T47D (cell line): ENCODE results near the gene DPEP1.
A peak's percentile ranks its signal among the peaks of the same experiment; 100 is the strongest.
"Not testable (repeated sequence)": the region's sequence is repeated elsewhere in the genome, so short reads cannot be mapped to it uniquely, and the experiment has no call there.

Experiments used
- DNase-seq, 2 experiments: peaks; one replicate each; pipeline versions ENCODE4 v3.0.0 to v3.0.0-alpha.2; 2011 to 2012; ENCODE audit warnings: low read depth in 1 of 2, low spot score in 1 of 2
- JUND ChIP-seq: IDR thresholded peaks from 2 replicates; pipeline ENCODE4 v1.6.1; 2012; ENCODE audit warnings: low read depth
- in situ Hi-C: cut with HindIII; loops from 2 replicates; pipeline ENCODE4 v1.10.0; 2016; ENCODE audit warnings: low sequenced_read_pairs, low pct_unique_long_range_greater_than_20kb

DPEP1 gene

DNA sequence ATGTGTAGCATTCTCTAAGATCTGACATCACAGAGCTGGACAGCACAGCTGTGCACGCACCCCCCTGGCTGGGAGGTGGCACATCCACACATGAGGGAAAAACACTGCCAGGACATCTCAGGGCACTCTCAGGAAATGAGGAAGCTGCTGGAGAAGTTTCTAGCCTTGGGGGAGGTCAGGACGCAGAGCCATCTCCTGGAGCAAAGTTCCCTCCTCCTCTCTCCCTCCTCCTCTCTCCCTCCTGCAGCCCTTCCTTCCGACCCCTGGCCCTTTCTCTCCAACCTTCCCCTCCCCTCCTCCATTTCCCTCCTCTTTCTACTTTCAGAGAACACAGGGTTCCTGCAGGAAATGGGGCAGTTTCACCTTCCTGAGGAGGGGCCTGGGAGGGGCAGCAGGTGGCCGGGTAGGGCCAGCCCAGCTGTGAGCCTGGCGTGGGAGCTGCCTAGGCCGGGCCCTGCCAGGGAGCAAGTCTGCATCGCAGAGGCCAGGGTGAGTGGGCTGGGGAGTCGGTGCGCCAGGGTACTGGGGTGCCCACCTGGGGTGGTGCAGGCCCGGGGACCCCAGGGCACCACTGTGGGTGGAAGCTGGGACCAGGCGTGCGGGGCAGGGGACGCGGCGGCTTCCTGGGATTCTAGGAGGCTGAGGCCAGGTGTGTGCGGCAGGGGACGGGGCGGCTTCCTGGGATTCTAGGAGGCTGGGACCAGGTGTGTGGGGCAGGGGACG lies at the start of gene DPEP1:
DPEP1 (plus strand) TSS at position 412 of the 723 bp plus-strand sequence. CDS start 16,769 bp downstream, outside the sequence.
- in situ Hi-C loops, result no loop called here
- TF ChIP-seq JUND, result no peak
- DNase-seq, result no peak

DNA sequence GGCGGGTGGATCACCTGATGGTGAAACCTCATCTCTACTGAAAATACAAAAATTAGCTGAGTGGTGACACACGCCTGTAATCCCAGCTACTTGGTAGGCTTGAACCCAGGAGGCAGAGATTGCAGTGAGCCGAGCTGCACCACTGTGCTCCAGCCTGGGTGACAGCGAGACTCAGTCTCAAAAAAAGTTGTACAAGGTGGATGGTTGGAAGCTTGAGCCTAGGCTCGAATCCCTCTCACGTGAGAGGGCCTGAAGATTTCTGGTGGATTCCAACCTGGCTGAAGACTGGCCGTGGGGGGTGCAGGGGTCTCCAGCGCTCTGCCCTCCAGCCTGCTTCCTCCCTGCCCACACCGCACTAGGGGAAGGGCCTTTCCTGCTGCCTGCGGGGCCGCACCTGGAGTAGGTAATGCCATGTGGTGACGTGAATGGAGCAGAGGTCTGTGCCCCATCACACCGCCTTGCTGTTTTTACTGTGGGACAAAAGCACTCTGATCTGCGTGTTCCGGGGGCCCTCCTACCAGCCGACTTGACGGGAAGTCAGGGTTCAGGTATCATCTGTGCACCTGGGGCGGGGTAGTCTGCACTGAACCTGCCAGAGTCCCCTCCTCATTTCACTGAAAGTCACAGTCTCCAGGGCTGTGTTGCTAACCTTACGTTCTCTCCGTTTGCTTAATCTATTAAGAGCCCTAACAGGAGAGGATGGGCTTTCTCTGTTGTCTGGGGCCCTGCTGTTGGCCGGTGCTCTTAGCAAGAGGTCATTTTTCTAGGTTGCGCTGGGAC lies 48.8 kb upstream of the DPEP1 start:
- in situ Hi-C loops, result no loop called here
- TF ChIP-seq JUND, result no peak
- DNase-seq, result peak in 1 of 2 experiments; percentile 43

DNA sequence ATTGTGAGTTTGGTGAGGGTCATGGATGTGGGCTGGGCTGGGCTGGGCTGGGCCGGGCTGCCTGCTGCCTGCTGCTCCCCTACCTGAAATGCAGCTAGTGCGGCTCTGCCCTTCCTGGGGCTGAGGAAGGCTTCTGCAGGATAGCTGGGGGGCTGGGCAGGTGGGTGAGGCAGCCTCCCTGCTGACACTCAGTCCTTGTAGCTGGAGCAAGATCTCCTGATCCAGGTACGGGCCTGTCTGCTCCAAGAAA lies 48.3 kb upstream of the DPEP1 start:
- no peak for TF ChIP-seq JUND
- DNase-seq, result no peak
- in situ Hi-C loops, result no loop called here

DNA sequence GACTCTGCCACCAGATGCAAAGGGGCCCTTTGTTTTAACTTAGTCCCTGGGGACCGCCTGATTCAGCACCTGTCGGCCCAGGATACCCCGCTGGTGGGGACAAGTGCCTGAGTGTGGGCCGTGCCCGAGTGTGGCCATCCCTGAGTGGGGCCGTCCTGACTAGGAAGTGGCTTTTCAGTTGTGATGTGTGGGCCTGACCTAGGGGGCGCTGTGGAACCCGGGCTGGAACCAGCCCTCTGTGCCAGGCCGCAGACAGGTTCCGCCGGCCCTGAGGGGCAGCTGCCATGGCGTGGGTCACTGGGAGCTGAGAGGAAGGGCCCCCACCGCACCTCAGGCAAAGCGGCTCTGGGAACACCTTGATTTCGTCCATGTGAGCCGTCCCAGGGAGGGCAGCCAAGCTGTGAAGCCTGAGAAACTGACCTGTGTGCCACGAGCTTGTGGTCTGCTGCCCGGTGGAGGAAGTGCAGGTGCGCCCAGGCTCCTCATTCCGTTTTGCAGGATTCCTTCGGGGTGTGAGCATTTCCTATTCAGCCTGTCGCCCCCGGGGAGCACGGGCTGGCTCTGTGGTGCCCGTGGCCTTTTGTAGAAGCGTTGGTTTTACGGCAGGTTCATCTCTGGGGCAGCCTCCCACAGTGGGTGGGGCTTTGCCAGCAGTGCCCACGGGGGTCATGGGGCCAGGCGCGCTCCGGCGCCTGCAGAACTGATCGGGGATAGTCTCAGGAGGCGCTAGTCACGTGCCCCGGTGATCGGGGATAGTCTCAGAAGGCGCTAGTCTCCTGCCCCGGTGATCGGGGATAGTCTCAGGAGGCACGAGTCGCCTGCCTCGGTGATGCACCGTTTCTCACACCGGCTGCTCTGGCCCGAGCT lies 47.7 kb upstream of the DPEP1 start:
- in situ Hi-C loops, result no loop called here
- peak; percentile 81 to 93 for DNase-seq
- TF ChIP-seq JUND, result no peak; the same call in 1 of the 2 replicates

DNA sequence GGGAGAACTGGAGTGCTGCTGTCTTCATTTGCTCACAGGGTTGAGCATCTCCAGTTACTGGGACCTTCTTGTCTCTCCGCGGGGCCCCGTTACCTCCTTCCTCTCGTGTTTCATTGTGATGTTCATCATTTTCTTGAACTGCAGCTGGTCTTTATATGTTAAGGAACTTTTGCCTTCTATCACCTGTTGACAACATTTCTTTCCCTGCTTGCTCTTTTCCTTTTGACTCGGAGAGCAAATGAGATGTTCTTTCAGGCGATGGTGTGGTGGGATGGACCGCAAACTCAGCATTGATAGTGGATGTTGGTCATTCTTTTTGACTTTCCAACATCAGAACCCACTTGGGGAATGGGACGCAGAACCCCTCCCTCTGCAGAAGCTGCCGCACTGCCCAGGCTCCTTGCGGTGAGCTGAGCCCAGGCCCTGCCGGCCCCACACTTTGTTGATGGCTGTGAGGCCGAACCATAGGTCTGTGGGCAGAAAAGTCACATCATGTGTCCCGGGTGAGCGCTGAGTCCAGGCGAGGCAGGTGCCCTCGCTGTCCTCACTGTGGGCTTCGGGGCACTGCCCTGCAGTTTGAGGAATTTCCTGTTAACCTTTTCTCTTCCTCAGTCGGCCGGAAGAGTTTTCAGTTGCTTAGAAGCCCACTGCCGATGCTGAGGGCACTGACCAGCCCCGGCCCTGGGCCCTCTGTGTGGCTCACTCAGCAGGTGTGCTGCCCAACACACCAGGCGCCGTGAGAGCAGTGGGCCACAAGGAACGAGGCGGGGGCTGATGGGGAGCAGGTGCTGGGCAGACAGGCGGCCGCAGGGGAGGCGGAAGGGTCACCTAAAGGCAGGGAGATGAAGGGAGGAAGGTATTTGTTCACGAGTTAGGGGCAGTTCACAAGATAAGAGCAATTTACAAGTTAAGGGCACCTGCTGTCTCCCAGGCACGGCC lies 45.5 kb upstream of the DPEP1 start:
- in situ Hi-C loops, result no loop called here
- TF ChIP-seq JUND, result no peak
- no peak for DNase-seq

- in situ Hi-C loops, result no loop called here
- DNase-seq, result no peak
- TF ChIP-seq JUND, result no peak
Observed at GRCh38 chr16:89569506-89570341, 43.7 kb upstream of the DPEP1 start.

- in situ Hi-C loops, result no loop called here
- no peak for TF ChIP-seq JUND
Observed at GRCh38 chr16:89570342-89570923, 43.0 kb upstream of the DPEP1 start.

GRCh38 chr16:89570983-89571598 lies 42.4 kb upstream of the DPEP1 start:
- DNase-seq, in situ Hi-C loops: not testable (repeated sequence)

More at GRCh38 chr16:89570342-89570923, 43.0 kb upstream of the DPEP1 start:
- DNase-seq, result no peak

DNA sequence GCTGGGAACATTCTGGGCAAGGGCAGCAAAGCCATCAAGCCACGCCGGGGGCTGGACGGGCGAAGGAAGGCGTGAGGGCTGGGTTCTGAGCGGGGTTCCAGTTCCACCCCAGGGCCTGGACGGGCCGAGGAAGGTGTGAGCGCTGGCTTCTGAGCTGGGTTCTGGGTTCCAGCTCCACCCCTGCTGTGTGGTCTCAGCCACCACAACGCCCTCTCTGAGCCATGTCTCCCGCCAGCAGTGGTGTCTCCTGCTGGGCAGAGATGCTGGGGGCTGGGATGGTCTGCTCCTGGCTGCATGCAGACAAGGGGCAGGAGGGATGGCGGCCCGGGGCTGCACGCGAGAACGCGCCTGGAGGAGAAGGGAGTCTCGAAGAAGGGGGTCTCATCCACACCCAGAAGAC lies 41.8 kb upstream of the DPEP1 start:
- in situ Hi-C loops, result no loop called here
- no peak for TF ChIP-seq JUND
- no peak for DNase-seq

DNA sequence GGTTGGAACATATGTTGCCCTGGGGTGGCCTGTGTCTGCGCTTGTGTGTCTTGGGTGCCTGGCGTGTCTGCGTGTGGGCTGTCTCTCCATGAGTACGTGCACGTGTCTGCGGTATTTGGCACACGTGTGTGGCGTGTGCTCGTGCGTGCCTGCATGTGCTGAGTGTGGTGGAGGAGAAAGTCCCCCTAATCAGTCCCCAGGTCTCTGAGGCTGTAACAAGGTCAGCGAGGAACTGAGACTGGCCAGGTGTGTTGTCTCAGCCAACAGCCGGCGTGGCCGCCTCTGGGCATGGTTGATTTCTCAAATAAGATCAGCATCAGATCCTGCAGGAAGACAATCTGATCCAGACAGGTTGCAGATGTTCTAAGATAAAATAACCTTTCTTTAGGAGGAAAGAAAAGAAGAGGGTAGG lies 41.4 kb upstream of the DPEP1 start:
- no peak for TF ChIP-seq JUND
- peak; percentile 66 to 80 for DNase-seq
- in situ Hi-C loops, result no loop called here
